Kidney (tissue), 14 donors: ENCODE data around the gene TLR6. TPM values are rescaled to one million over a fixed set of nuclear protein-coding genes. Genes with fewer than 3 reads are reported as not detected.

ENCODE experiments used
- DNase-seq, 5 donors: peaks; one replicate each; pipeline ENCODE4 v3.0.0-alpha.2; 2013 to 2020
- FAIRE-seq: peaks from 2 replicates; lab custom pipeline; 2012; peaks lifted over from hg19 to GRCh38; lab: Jason Lieb, UNC
- H3K27ac ChIP-seq, 2 donors: one replicate each; pipeline ENCODE4 v1.7.0; 2013; ENCODE audit warnings: low read depth in 2 of 2, low read length in 2 of 2, inconsistent platforms in 1 of 2
- H3K27me3 ChIP-seq: one replicate; pipeline ENCODE4 v1.7.1; 2013; ENCODE audit warnings: low read length, inconsistent platforms; ENCODE audit not compliant: control insufficient read depth, insufficient read depth
- H3K36me3 ChIP-seq, 3 donors: one replicate each; pipeline versions ENCODE4 v1.7.0 to v1.7.1; 2013; ENCODE audit warnings: low read length in 3 of 3, control low read depth in 1 of 3, inconsistent platforms in 1 of 3; ENCODE audit not compliant: insufficient read depth in 3 of 3, control insufficient read depth in 2 of 3
- H3K4me1 ChIP-seq, 3 donors: one replicate each; pipeline versions ENCODE4 v1.7.0 to v1.7.1; 2013; ENCODE audit warnings: low read length in 3 of 3, inconsistent platforms in 1 of 3, low read depth in 1 of 3; ENCODE audit not compliant: control insufficient read depth in 2 of 3, insufficient read depth in 2 of 3
- H3K4me3 ChIP-seq, 3 donors: one replicate each; pipeline versions ENCODE4 v1.7.0 to v1.8.1; 2013; ENCODE audit warnings: low read length in 3 of 3, control low read depth in 1 of 3, inconsistent platforms in 1 of 3
- H3K9ac ChIP-seq, 3 donors: one replicate each; pipeline versions ENCODE4 v1.7.0 to v1.7.1; 2013; ENCODE audit warnings: low read length in 3 of 3, control low read depth in 1 of 3, inconsistent platforms in 1 of 3
- H3K9me3 ChIP-seq, 3 donors: one replicate each; pipeline versions ENCODE4 v1.7.0 to v1.7.1; 2013; ENCODE audit warnings: low read length in 3 of 3, control low read depth in 1 of 3, inconsistent platforms in 1 of 3; ENCODE audit not compliant: control insufficient read depth in 2 of 3, insufficient read depth in 1 of 3
- intact Hi-C: fragments of 100-400 bp; cut with DNase I; formaldehyde crosslinking; loops from one replicate; pipeline ENCODE4 v1.11.1; 2022
- polyA plus RNA-seq: library from polyadenylated mRNA; stranded (reverse); fragments of 350-450 nt; fragmentation: Illumina TruSeq; extraction: RNeasy Lipid Tissue Mini Kit (QIAGEN cat#74804); gene quantifications from one replicate; pipeline ENCODE4 v1.2.3, GENCODE V29; 2014; ENCODE audit warnings: low read depth, low replicate concordance; ENCODE audit not compliant: insufficient read depth
- total RNA-seq: library from RNA; stranded (reverse); fragmentation: NEBNext Ultra II Directional; extraction: Animal tissue kit (Norgen Biotek cat#: 25700); gene quantifications from one replicate; pipeline ENCODE4 v1.2.1, GENCODE V29; 2021
- TF ChIP-seq, protein P1 (sequence below): IDR thresholded peaks from 3 replicates; pipeline ENCODE4 v1.5.1; 2012; ENCODE audit warnings: mild to moderate bottlenecking, moderate library complexity, borderline replicate concordance; ENCODE audit not compliant: insufficient read depth; ENCODE audit errors: extremely low read depth
- donor health status: control.
- donor health status: control.
- donor health status: control.
- donor health status: control.
- donor health status: control.
- donor health status: DM: yes; HTN: yes; CAD: no.
- donor health status: Normal renal cell carcinoma (clear cell type).

The TLR6 gene
- total and polyA plus RNA-seq, 2 donors from 2014 or later, result 0.62 to 6.1 TPM

DNA sequence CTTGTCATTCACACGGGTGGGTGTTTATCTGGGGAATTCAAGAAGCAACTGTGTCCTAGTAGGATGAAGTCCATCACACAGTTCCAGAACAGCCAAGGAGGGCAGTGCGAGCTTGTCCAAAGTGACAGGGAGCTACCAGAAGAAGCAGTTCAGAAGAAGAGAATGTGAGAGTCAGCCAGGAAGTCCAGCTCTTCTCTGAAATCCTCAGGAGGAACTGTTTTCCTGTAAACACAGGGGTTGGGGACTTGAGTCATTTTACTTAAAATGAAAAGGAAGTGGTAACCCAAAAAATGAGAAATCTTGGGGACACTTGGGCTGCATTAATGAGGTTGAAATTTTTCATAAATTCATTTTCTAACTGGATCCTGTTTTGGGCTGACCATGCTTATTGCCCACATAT lies 65.6 kb downstream of the TLR6 start:
- Histone ChIP-seq H3K27ac (no peak overlapping the region), H3K9ac (no peak overlapping the region), H3K27me3 (no peaks in the 10 kb centered on the region), H3K36me3 (no peaks in the 10 kb centered on the region), H3K9me3 (no peaks in the 10 kb centered on the region), H3K4me3 (no peak overlapping the region), H3K4me1 (no peaks in the 10 kb centered on the region)
- TF ChIP-seq, protein P1, sequence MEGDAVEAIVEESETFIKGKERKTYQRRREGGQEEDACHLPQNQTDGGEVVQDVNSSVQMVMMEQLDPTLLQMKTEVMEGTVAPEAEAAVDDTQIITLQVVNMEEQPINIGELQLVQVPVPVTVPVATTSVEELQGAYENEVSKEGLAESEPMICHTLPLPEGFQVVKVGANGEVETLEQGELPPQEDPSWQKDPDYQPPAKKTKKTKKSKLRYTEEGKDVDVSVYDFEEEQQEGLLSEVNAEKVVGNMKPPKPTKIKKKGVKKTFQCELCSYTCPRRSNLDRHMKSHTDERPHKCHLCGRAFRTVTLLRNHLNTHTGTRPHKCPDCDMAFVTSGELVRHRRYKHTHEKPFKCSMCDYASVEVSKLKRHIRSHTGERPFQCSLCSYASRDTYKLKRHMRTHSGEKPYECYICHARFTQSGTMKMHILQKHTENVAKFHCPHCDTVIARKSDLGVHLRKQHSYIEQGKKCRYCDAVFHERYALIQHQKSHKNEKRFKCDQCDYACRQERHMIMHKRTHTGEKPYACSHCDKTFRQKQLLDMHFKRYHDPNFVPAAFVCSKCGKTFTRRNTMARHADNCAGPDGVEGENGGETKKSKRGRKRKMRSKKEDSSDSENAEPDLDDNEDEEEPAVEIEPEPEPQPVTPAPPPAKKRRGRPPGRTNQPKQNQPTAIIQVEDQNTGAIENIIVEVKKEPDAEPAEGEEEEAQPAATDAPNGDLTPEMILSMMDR, result no peak
- no peak for FAIRE-seq
- no peak for DNase-seq
- intact Hi-C loops, result no loop called here

DNA sequence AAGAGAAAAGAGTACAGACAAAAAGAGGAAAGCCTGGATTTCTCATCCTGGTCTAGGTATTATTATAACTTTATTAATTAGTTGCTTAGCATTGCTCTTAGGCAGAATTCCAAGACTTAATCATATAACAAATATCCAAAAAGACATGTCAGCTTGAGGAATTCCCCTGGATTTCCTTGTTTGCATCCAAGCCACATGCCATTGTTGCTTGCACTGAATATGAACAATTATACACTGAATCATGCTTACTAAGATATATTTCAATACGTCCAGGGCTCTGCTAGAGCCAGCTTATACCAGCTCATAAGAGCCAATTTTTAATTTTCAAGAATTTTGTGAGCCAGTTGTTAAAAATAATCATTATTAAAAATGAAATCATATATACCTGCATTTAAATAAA lies 68.3 kb downstream of the TLR6 start:
- H3K27me3 ChIP-seq, result no peaks in the 10 kb centered on the region
- no peak for FAIRE-seq
- H3K4me3 ChIP-seq, result no peak overlapping the region
- no peaks in the 10 kb centered on the region for H3K9me3 ChIP-seq
- H3K36me3 ChIP-seq, result no peaks in the 10 kb centered on the region
- H3K4me1 ChIP-seq, result no peaks in the 10 kb centered on the region
- no peak overlapping the region for H3K27ac ChIP-seq
- H3K9ac ChIP-seq, result no peak overlapping the region
- no peak for DNase-seq
- TF ChIP-seq, protein P1, result no peak
- intact Hi-C loops, result no loop called here

DNA sequence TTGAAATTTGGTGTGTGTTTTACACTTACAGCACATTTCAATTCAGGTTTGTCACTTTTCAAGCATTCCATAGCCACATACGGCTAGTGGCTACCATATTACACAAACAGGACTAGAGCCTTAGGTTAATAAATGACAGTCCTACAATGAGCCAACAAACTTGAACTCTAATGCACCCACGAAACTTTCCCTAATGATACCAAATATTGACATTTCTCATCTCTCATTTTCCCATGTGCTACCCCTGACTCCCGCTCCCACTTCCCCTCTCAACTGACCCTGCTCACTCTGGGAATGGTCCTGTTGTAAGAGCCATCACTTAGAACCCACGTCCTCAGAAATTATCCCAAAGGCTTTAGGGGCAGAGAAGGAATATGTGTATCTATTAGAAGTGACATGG lies 68.9 kb downstream of the TLR6 start:
- H3K9ac ChIP-seq, result no peak overlapping the region
- no peak overlapping the region for H3K4me3 ChIP-seq
- H3K36me3 ChIP-seq, result no peaks in the 10 kb centered on the region
- no peaks in the 10 kb centered on the region for H3K9me3 ChIP-seq
- no peaks in the 10 kb centered on the region for H3K27me3 ChIP-seq
- H3K27ac ChIP-seq, result no peak overlapping the region
- intact Hi-C loops, result no loop called here
- H3K4me1 ChIP-seq, result peaks cover 0 to under 1% (median 0%) of the 10 kb centered on the region in 3 donors
- DNase-seq (no peak), FAIRE-seq (no peak)
- TF ChIP-seq, protein P1, result no peak

DNA sequence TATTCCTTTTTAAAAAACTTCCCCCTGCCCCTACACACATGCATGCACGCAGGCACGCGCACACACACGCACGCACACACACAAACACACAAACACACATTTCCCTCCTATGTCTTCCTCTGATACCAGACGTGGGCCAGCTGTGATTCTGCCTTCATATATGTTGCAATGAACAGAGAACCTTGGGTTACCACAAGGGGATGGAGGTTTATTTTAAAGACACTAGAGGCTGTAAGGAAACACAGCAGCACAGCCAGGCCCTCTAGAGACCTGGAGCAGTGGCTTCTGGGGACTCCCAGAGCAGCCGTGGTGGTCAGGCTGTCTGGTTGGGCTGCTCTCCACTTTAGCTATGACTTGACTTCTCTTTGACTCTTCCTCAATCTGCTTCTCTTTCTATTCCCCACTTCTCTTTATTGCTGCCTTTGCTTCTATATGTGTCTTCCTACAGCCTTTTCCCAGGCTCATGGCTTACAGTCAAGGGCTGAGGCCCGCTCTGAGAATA lies 70.7 kb downstream of the TLR6 start:
- Histone ChIP-seq H3K9ac (no peak overlapping the region), H3K27me3 (no peaks in the 10 kb centered on the region), H3K9me3 (no peaks in the 10 kb centered on the region), H3K4me3 (no peak overlapping the region), H3K27ac (no peak overlapping the region), H3K4me1 (peaks cover 0 to 3% (median 0%) of the 10 kb centered on the region in 3 donors), H3K36me3 (no peaks in the 10 kb centered on the region)
- intact Hi-C loops, result no loop called here
- TF ChIP-seq, protein P1, result no peak
- FAIRE-seq (no peak), DNase-seq (no peak)
